22Rv1 (cell line): ENCODE results near the gene HBQ1.

Source experiments
- ZFX ChIP-seq: fragments of 450-650 bp; IDR thresholded peaks from 2 replicates; pipeline ENCODE4 v1.6.1; 2017; ENCODE audit warnings: antibody characterized with exemption, borderline replicate concordance
- TF ChIP-seq, protein P1 (sequence below): fragments of 450-650 bp; IDR thresholded peaks from 2 replicates; pipeline ENCODE4 v1.5.1; 2017; ENCODE audit warnings: mild to moderate bottlenecking

DNA sequence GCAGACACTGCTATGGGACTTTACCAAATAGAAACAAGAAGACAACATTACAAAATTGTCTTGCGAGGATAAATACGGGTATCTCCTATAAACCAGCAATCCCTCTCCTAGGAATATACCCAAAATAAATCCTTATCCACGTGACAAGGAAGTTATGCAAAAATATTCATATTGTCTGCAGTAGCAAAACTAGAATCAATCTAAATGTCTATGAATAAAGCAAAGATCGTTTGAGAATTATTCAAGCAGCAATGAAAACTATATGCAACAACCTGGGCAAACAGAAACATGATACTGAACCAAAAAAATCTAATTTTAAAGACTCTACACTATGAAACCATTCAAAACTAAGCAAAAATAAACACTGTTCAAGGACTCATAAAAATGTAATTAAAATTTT lies 39.8 kb downstream of the HBQ1 start:
- TF ChIP-seq, protein P1, sequence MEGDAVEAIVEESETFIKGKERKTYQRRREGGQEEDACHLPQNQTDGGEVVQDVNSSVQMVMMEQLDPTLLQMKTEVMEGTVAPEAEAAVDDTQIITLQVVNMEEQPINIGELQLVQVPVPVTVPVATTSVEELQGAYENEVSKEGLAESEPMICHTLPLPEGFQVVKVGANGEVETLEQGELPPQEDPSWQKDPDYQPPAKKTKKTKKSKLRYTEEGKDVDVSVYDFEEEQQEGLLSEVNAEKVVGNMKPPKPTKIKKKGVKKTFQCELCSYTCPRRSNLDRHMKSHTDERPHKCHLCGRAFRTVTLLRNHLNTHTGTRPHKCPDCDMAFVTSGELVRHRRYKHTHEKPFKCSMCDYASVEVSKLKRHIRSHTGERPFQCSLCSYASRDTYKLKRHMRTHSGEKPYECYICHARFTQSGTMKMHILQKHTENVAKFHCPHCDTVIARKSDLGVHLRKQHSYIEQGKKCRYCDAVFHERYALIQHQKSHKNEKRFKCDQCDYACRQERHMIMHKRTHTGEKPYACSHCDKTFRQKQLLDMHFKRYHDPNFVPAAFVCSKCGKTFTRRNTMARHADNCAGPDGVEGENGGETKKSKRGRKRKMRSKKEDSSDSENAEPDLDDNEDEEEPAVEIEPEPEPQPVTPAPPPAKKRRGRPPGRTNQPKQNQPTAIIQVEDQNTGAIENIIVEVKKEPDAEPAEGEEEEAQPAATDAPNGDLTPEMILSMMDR: no peak
- no peak for TF ChIP-seq ZFX
